ENCODE data around the gene NEURL3.

DNA sequence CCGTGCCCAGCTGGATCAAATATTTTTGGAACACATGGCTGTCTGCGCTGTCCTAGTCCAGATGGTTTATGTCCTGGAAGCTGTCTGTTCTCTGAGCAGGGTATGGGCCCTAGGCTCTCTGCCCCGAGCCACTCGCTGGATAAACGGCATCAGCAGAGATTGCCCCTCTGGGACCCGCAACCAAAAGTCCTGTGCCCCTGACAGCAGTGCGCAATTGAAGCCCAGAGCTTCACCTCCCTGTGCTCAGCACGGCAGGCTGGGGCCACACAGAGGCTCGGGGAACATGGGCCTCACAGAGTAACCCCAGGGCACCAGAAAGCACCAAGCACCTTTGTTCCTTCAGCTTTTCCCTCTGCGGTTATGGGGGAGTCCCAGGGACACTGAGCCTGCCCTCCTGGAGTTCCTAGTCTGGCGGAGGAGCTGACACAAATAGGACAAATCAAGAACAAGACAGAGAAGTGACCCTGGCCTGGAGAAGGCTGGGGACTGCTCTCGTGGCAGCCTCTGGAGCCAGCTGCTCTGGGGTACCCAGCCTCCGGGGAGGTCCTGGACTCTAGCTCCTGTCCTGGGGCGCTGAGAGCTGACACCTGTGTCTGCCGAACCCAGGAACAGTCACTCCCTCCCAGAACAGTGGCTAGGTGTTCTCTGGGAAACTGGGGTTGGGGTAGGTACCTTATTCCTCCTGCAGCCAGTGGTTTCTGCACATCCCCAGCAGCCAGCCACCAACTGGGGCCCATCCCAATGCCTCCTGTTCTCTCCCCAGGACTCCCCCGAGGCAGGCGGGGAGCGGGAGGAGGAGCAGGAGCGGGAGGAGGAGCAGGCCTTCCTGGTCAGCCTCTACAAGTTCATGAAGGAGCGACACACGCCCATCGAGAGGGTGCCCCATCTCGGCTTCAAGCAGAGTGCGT lies 43.7 kb upstream of the NEURL3 start:
- TF ChIP-seq GTF2F1 (IDR thresholded peaks at IDR 0.05; ENCODE audit: borderline replicate concordance, low read depth, low read length) = no peak
- TF ChIP-seq RNF2 (IDR thresholded peaks at IDR 0.05; ENCODE audit: borderline replicate concordance, low read depth, low read length, missing control alignments, poor library complexity, severe bottlenecking) = no peak
- TF ChIP-seq, protein P1, sequence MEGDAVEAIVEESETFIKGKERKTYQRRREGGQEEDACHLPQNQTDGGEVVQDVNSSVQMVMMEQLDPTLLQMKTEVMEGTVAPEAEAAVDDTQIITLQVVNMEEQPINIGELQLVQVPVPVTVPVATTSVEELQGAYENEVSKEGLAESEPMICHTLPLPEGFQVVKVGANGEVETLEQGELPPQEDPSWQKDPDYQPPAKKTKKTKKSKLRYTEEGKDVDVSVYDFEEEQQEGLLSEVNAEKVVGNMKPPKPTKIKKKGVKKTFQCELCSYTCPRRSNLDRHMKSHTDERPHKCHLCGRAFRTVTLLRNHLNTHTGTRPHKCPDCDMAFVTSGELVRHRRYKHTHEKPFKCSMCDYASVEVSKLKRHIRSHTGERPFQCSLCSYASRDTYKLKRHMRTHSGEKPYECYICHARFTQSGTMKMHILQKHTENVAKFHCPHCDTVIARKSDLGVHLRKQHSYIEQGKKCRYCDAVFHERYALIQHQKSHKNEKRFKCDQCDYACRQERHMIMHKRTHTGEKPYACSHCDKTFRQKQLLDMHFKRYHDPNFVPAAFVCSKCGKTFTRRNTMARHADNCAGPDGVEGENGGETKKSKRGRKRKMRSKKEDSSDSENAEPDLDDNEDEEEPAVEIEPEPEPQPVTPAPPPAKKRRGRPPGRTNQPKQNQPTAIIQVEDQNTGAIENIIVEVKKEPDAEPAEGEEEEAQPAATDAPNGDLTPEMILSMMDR (IDR thresholded peaks at IDR 0.05; ENCODE audit: control extremely low read depth in 1 of 3, insufficient read depth in 1 of 3, low read depth in 1 of 3, low read length in 3 of 3) = no peak
- TF ChIP-seq SUZ12 (IDR thresholded peaks at IDR 0.05; ENCODE audit: low read length) = no peak
- TF ChIP-seq GABPA (IDR thresholded peaks at IDR 0.05; ENCODE audit: borderline replicate concordance, insufficient read depth, low read length) = no peak
- TF ChIP-seq ATF3 (IDR thresholded peaks at IDR 0.05; ENCODE audit: insufficient read depth, low read depth, low read length) = no peak
- TF ChIP-seq ZNF274 (IDR thresholded peaks at IDR 0.05; ENCODE audit: borderline replicate concordance, extremely low read depth, low read length) = no peak
- TF ChIP-seq HDAC2 (IDR thresholded peaks at IDR 0.05; ENCODE audit: borderline replicate concordance in 1 of 2, low read depth in 2 of 2, low read length in 2 of 2) = no peak
- no peak for TF ChIP-seq EZH2 (IDR thresholded peaks at IDR 0.05; ENCODE audit: low read depth, low read length, severe bottlenecking)
- TF ChIP-seq EP300 (IDR thresholded peaks at IDR 0.05; ENCODE audit: borderline replicate concordance in 1 of 2, low read depth in 2 of 2, low read length in 2 of 2) = no peak
- no peak for TF ChIP-seq NANOG (IDR thresholded peaks at IDR 0.05; ENCODE audit: insufficient read depth, low read depth, low read length, poor library complexity, severe bottlenecking)
- TF ChIP-seq TAF1 (IDR thresholded peaks at IDR 0.05; ENCODE audit: low read depth, low read length) = no peak
- no peak for TF ChIP-seq NRF1 (IDR thresholded peaks at IDR 0.05; ENCODE audit: low read depth, low read length)
- TF ChIP-seq, protein P2, sequence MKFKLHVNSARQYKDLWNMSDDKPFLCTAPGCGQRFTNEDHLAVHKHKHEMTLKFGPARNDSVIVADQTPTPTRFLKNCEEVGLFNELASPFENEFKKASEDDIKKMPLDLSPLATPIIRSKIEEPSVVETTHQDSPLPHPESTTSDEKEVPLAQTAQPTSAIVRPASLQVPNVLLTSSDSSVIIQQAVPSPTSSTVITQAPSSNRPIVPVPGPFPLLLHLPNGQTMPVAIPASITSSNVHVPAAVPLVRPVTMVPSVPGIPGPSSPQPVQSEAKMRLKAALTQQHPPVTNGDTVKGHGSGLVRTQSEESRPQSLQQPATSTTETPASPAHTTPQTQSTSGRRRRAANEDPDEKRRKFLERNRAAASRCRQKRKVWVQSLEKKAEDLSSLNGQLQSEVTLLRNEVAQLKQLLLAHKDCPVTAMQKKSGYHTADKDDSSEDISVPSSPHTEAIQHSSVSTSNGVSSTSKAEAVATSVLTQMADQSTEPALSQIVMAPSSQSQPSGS (IDR thresholded peaks at IDR 0.05; ENCODE audit: low read length) = no peak

Data from H1 (cell line).